NCI-H2081 treated with DMSO at 0.1 percent for 48 hours (cell line): Measurements from ENCODE around the gene DLG3.

ENCODE experiments used
- DNase-seq: peaks from one replicate; lab custom pipeline; 2025; lab: John Stamatoyannopoulos, UW

Gene DLG3

DNA sequence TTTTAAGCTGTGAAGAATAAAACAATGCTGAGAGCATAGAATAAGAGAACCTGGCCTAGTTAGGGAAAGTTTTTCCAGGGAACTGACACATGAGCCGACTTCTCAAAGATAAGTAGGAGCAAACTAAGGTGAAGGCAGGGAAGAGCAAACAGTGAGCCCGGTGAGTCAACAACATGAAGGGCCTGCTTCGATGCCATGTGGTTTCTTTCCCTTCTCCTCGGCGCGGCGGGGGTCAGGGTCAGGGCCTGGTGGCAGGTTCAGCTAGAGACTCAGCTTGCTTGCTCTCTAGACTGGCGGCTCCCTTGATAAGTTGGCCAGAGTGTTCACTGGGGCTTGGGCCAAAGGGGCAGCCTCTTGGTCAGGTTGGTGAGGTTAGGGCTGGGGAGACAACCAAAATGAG is 81.1 kb downstream of the DLG3 start:
- no peak for DNase-seq

DNA sequence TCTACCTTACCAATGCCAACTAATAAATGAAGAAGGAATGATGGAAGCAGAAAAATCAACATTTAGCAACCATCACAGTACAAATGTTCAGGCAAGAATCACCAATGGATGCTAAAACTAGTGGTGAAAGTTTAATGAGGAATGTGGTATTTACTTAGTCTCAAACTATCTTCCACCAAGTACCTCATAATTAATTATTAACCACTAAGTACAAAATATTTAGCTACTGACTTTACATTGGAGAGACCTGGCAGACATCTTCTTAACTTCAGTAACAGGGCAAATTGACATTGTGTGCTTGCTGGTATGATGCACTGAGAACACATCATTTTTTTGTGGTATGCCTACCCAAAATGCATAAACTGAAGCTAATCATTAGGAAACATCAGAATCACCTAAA is 82.4 kb downstream of the DLG3 start:
- DNase-seq, result no peak

DNA sequence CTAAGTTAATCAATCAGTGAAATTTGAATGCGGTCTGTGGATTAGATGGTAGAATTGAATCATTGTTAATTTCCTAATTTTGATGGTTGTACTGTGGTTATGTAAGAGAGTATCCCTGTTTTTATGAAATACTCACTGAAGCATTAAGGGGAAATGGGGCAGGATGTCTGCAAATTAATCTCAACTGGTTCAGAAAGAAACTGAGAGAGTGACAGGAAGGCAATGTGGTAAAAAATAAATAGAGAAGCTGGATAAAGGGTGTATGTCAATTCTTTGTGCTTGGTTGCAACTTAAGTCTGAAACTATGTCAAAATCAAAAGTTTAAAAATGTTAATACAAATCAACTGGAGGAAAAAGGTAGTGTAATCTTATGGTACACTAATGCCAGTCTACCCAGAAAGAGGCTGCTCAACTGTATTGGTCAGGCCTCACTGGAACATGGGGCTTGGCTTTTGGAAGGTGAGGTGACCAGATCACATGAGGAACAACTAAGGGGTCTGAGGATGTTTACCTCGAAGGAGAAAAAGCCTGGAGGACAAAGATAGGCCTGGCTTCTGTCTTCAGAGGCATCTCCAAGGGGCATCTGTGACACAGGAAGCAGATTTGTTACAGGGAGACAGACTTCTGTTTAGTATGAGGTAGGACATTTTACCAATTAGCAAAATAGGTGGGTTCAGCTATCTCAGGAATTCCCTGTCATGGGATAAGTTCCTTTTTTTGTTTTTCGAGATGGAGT is 83.1 kb downstream of the DLG3 start:
- no peak for DNase-seq

DNA sequence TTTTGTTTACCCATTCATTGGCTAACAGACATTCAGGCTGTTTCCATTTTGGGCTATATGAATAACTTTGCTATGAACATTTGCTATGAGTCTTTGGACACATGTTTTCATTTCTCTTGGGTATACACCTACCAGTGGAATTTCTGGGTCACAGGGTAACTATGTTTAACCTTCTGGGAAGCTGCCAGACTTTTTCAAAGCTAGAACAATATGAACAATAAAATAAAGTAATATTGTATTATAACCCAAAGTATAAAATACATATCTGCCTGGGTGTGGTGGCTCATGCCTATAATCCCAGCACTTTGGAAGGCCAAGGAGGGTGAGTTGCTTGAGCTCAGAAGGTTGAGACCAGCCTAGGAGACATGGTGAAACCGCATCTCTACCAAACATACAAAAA is 90.6 kb downstream of the DLG3 start:
- no peak for DNase-seq

DNA sequence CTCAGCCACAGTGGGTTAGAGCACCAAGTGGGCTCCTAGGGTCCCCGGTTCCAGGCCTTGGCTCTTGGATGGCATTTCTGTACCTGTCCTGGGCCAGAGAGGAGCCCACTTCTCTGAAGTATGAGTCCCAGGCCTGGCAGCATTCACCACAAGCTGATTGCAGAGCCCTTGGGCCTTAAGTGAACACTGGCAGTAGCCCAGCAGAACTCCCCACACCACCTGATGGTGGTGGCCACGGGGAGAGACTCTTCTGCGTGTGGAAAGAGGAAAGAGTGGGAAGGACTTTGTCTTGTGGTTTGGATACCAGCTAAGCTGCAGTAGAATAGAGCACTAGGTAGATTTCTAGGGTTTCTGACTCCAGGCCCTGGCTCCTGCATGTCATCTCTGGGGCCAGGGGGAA is 104.8 kb downstream of the DLG3 start:
- DNase-seq, result no peak

DNA sequence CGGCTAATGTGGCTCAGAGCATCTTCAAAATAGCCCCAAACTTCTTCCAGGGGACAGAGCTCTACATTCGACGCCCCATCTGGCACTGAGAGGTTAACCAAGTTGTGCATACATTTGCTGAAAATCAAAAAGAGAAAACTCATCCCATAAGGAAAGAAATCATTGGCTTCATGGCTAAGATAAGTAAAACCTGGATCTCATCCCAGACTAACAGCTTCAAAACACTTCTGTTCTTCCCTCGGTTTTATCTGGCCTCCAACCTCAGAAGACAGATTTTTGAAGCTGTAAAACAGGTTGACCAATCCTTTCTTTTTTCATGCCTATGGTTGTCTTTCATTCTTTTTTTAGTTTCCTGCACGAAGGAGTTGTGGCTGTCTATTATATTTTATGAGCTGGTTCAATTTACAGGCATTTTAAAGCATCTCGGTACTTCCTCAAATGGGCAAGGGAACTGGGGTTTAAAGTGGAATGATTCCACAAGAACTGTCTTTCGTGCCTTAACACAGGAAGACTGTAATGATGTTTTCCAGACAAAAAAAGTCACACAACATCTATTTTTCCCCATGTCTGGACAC is 107.6 kb downstream of the DLG3 start:
- no peak for DNase-seq

DNA sequence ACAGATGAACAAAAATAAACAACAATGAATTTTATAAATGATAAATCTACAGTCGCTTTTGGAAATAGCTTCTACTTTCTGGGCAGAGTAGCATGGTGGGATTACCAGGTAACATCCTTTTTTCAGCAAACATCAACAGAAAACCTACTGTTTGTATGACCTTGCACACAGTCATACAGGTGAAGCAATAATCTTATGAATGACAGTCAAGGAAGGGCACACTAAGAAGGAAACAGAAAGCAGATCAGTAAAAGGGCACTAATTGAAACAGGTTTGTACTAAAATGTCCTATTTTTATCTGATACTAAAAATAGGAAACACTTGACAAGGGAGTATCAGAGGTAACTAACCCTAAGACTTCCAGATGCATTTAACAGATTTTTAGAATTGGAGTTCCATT is 108.9 kb downstream of the DLG3 start:
- no peak for DNase-seq

DNA sequence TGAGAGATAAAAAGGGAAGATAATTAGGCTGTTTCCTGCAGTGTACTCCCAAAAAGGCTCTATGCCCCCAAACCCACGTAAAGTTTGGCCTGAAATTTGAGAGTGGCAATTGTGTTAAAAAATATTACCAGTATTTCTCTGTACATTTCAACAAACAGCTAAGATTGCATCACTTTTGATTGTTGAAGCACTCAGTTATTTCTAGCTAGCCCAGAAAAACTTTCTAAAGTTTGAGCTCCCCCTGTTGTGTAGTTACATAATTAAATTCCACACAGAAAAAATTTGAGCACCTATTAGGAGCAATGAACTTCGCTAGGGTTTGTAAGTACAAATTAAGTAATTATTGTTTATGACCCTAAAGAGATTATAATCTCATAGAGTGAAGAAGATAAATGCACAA is 109.4 kb downstream of the DLG3 start:
- DNase-seq, result no peak

DNA sequence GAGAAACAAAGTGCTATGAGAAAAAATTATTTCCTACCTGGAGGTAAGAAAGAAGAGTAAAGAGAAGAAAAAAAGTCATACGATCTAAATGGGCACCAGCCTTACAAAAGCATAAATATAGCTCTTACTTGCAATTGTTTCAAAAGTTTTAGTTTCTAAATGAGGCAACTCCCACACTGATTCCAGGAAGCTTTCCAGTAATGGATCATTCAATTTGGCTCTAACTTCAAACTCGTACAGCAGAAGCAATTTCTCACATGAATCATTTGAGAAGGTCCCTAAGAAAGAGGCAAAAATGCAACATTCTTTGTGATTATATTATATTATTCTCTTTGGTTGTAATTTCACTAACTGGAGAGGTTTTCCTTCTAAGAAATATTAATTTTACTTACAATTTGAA is 109.9 kb downstream of the DLG3 start:
- no peak for DNase-seq

DNA sequence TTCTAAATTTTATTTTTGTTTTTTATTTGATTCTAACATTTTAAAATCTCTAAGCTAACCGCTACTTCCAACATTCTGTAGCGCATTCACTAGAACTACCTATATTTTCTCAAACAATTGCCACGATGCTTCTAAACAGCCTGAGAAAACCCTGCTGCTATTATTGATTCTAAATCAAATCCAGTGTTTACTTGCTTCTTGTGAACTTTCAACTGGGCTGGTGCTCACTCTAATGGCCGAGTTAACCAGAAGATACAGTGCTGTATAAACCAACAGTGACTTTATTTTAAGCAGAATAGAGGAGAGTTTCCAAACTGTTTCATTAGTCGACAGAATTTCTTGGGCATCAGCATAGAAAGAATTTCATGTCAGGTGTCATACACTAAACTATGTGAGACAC is 110.3 kb downstream of the DLG3 start:
- no peak for DNase-seq
